Neural crest cell (in vitro differentiated cells): ENCODE results near the gene CYP2W1. TPM values are rescaled to one million over a fixed set of nuclear protein-coding genes. Genes with fewer than 3 reads are reported as not detected.

Experiments used
- DNase-seq: peaks from one replicate; pipeline ENCODE4 v3.0.0; 2021; ENCODE audit warnings: low read depth, mixed read lengths, low spot score
- H3K27ac Mint-ChIP-seq: one replicate; pipeline ENCODE4 v1.8.0; 2021; ENCODE audit warnings: mild to moderate bottlenecking, mixed read lengths; ENCODE audit not compliant: unreplicated experiment
- H3K27me3 Mint-ChIP-seq: 2 replicates; pipeline ENCODE4 v1.8.0; 2021; ENCODE audit warnings: low read depth, mild to moderate bottlenecking, mixed read lengths
- H3K36me3 Mint-ChIP-seq: 2 replicates; pipeline ENCODE4 v1.8.0; 2021; ENCODE audit warnings: low read depth, mild to moderate bottlenecking, mixed read lengths
- H3K4me1 Mint-ChIP-seq: 2 replicates; pipeline ENCODE4 v1.8.0; 2021; ENCODE audit warnings: mixed read lengths
- H3K4me3 Mint-ChIP-seq: one replicate; pipeline ENCODE4 v1.8.0; 2021; ENCODE audit warnings: mild to moderate bottlenecking, mixed read lengths
- H3K9me3 Mint-ChIP-seq: 2 replicates; pipeline ENCODE4 v1.8.0; 2021; ENCODE audit warnings: mixed read lengths
- long read RNA-seq: library from polyadenylated mRNA; unstranded; transcript quantifications from one replicate; pipeline ENCODE4 v2.0.0, GENCODE V29; 2020
- total RNA-seq: library from RNA; stranded (reverse); gene quantifications from 2 replicates; pipeline ENCODE4 v1.2.1, GENCODE V29; 2021
- TF ChIP-seq, protein P1 (sequence below): fragments of 200-600 bp; sonication (generic); conservative IDR thresholded peaks from 2 replicates; pipeline ENCODE4 v1.5.0; 2021; ENCODE audit warnings: antibody characterized with exemption, mild to moderate bottlenecking

Gene CYP2W1, protein sequence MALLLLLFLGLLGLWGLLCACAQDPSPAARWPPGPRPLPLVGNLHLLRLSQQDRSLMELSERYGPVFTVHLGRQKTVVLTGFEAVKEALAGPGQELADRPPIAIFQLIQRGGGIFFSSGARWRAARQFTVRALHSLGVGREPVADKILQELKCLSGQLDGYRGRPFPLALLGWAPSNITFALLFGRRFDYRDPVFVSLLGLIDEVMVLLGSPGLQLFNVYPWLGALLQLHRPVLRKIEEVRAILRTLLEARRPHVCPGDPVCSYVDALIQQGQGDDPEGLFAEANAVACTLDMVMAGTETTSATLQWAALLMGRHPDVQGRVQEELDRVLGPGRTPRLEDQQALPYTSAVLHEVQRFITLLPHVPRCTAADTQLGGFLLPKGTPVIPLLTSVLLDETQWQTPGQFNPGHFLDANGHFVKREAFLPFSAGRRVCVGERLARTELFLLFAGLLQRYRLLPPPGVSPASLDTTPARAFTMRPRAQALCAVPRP
- not detected in 2 replicates for total RNA-seq
- long read RNA-seq = 0 reads

GRCh38 chr7:983004-983615 is at the start of gene CYP2W1:
TSS of gene CYP2W1 (plus strand) at chr7:983181. CDS start at chr7:983212, 31 bp downstream.
- Mint-ChIP-seq H3K27me3 (peaks cover 7% of the 10 kb centered on the region), H3K36me3 (no peaks in the 10 kb centered on the region), H3K27ac (no peak within 1 kb of the TSS), H3K9me3 (no peaks in the 10 kb centered on the region), H3K4me1 (peaks cover 4% of the 10 kb centered on the region), H3K4me3 (no peak within 1 kb of the TSS)
- TF ChIP-seq, protein P1, sequence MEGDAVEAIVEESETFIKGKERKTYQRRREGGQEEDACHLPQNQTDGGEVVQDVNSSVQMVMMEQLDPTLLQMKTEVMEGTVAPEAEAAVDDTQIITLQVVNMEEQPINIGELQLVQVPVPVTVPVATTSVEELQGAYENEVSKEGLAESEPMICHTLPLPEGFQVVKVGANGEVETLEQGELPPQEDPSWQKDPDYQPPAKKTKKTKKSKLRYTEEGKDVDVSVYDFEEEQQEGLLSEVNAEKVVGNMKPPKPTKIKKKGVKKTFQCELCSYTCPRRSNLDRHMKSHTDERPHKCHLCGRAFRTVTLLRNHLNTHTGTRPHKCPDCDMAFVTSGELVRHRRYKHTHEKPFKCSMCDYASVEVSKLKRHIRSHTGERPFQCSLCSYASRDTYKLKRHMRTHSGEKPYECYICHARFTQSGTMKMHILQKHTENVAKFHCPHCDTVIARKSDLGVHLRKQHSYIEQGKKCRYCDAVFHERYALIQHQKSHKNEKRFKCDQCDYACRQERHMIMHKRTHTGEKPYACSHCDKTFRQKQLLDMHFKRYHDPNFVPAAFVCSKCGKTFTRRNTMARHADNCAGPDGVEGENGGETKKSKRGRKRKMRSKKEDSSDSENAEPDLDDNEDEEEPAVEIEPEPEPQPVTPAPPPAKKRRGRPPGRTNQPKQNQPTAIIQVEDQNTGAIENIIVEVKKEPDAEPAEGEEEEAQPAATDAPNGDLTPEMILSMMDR = no peak
- DNase-seq = no peak

GRCh38 chr7:934469-935163 is 48.4 kb upstream of the CYP2W1 start:
- H3K4me3 Mint-ChIP-seq = no peak overlapping the region
- H3K36me3 Mint-ChIP-seq = no peaks in the 10 kb centered on the region
- TF ChIP-seq, protein P1 = no peak
- no peaks in the 10 kb centered on the region for H3K4me1 Mint-ChIP-seq
- H3K27me3 Mint-ChIP-seq = peaks cover 3% of the 10 kb centered on the region
- no peak for DNase-seq
- no peak overlapping the region for H3K27ac Mint-ChIP-seq
- no peaks in the 10 kb centered on the region for H3K9me3 Mint-ChIP-seq

- Mint-ChIP-seq H3K4me3 (no peak overlapping the region), H3K9me3 (peaks cover 5% of the 10 kb centered on the region), H3K27ac (no peak overlapping the region), H3K4me1 (no peaks in the 10 kb centered on the region), H3K27me3 (peaks cover 10% of the 10 kb centered on the region), H3K36me3 (no peaks in the 10 kb centered on the region)
- no peak for DNase-seq
- TF ChIP-seq, protein P1 = no peak
These were observed 47.7 kb upstream of the CYP2W1 start for GRCh38 chr7:935164-935873.

GRCh38 chr7:935874-936385 is 47.1 kb upstream of the CYP2W1 start:
- Mint-ChIP-seq H3K36me3 (no peaks in the 10 kb centered on the region), H3K27me3 (peaks cover 16% of the 10 kb centered on the region), H3K4me1 (no peaks in the 10 kb centered on the region), H3K4me3 (no peak overlapping the region), H3K27ac (no peak overlapping the region), H3K9me3 (peaks cover 6% of the 10 kb centered on the region)
- TF ChIP-seq, protein P1 = no peak
- no peak for DNase-seq
